GM15510 (cell line): Measurements from ENCODE around the gene EDA2R.

Experiments used
- POLR2A ChIP-seq: IDR thresholded peaks from 3 replicates; pipeline ENCODE4 v1.6.1; 2011; ENCODE audit warnings: borderline replicate concordance; ENCODE audit not compliant: insufficient read length; ENCODE audit errors: extremely low read depth

EDA2R gene, protein sequence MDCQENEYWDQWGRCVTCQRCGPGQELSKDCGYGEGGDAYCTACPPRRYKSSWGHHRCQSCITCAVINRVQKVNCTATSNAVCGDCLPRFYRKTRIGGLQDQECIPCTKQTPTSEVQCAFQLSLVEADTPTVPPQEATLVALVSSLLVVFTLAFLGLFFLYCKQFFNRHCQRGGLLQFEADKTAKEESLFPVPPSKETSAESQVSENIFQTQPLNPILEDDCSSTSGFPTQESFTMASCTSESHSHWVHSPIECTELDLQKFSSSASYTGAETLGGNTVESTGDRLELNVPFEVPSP

DNA sequence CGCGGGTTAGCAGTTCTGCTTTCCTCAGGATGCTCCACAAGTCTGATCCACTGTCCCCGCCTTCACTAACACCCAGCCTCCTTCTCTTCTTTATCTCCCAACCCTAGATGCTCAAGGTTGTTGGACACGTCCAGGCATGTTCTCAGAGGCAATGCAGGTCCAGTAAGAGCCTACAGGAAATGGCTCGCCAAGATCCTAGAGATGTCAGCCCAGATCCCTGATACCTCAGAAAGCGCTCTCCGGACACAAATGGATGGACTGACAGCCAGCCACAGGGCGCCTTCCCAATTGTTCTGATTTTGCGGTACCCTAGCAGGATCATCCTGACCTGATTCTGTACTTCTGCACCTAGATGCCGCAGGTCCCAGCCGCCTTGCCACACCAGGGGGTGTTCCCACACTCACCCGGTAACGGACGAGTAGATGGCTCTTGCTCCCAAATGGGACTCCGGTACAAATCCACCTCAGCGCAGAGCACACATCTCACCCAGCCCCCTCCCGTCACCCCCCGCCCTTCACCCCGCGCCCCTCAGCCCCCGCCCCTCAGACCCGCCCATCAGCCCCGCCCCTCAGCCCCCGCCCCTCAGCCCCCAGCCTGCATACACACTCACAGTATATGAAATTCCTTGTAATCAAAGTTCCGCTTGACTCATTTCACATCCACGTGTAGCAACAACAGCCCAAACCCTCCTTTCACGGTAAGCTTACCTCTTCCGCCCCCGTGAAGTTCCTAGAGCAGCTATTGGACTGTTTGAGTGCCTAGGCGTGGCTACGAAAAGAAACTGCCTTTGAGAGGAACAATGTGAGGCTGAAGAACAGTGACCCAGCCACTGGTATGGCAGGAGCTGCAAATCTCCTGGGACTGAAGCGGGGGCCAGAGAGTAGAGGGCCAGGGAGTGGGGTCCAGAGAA, at the start of gene EDA2R:
Gene EDA2R (minus strand): TSS at position 488 of the 910 bp plus-strand sequence. CDS start 23,058 bp downstream, outside the sequence.
- no peak for TF ChIP-seq POLR2A

DNA sequence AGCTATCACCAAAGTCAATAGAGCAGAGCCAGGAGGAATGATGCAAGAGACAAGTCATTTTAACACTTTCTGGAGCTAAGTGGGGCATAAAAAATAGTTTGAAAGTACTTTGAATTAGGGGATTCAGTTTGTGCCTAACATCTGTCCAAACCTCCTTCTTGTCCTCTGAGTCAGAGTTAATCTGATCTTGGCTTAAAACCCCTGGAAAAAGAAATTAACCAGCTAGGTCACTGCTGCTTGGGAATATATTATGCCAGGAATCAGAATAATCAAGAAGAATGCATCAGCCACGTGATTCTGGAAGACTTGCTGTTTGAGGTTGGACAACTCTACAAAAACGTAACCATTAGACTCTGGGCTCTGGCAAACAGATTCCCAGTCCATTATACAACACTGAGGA, 45.3 kb upstream of the EDA2R start:
- no peak for TF ChIP-seq POLR2A

DNA sequence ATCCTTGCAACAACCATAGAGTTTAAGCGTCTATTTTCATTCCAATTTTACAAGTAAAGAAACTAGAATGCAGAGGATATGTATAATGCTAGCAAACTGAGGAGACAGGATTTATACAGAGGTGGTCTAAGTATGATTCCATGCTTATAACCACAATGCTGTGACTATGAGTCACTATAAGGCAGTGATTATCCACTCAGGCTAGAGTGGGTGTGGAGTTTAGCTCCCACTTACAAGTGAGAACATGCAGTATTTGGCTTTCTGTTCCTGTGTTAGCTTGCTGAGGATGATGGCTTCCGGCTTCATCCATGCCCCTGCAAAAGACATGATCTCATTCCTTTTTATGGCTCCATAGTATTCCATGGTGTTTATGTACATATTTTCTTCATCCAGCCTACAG, 41.6 kb upstream of the EDA2R start:
- TF ChIP-seq POLR2A, result no peak

DNA sequence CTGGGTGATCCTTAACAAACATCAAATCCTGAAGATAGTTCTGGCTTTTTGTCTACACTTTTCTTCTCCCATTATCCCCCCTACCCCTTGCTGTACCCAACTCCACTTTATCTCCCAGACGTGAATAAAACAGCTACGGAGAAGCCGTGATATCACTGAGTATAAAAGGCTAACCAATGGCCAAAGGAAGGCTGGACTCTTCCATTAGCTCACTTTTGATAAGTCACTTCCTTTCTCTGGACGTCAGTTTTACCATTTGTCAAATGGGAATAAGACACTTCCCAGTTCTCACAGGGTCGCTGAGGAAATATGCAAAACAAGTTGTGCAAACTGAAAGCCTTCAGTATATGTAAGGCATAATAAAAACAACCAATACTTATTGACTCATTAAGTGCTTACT, 38.6 kb upstream of the EDA2R start:
- no peak for TF ChIP-seq POLR2A

DNA sequence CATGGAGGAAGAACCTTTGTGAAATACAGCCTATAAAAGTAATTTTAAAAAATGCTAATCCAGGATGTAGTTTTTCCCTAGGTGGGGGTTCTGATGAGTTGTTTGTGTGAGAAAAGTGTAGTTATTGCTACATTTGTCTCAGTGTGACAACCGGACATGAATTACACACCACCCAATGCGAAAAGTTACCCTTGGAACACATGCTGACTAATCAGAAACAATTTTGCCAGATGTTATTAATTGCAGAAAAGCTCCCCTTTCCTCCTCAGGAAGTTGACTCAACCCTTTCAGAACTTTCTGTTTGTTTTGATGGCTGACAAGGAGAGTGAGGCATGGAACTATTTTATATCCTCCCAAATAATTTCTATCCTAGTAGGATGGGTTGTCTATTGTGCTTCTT, 38.1 kb upstream of the EDA2R start:
- no peak for TF ChIP-seq POLR2A

DNA sequence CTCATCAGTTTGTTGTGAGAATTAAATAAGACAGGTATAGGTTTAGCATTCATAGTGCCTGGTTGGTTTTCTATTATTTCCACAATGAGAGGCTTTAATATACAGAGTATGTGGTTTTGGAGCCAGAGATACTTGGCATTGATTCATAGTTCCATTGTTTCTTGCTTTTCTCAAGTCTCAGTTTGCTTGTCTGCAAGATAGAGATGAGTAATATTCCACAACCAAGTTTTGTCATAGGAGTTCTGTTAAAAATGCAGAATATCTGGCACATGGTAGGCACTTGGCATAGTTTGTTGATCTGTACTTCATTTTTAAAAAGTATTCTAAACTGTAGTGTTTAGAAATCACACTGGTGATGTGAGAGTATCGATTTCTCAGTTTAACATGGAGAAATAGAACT, 37.5 kb upstream of the EDA2R start:
- TF ChIP-seq POLR2A, result no peak

DNA sequence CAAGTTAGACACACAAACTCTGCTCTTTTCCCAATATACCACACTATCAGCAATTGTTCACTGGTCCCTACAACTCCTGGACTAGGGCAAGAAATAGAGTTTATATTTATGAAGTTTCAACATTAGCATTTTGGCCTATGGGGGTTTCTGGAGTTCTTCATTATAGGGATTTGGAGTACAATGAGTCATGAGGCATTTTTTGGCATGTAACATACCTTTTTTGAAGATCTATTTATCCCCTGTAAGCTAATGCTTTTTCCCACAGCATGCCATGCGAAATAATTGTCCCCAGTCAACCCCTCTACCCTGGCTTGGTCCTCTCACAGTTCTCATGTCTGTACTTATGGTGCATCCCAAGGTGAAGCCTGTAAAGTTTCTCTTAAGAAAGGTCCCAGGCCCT, 36.7 kb upstream of the EDA2R start:
- TF ChIP-seq POLR2A, result no peak

DNA sequence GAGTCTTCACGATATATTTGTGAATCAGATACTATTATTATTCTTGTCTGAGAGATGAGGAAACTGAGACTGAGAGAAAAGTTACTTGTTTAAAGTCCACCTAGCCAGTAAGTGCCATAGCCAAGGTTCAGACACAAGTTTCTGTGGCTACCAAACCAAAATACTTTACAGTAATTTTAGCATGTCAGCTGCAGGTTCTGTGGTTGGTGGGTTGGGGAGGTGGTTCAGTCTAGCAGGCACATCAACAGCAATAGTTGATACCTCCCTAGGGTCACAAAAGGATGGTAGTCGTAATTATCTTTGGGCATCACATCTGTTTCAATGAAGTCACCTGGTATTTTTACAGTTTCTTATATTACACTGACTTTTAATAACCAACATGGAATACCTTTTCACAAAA, 35.6 kb upstream of the EDA2R start:
- TF ChIP-seq POLR2A, result no peak

DNA sequence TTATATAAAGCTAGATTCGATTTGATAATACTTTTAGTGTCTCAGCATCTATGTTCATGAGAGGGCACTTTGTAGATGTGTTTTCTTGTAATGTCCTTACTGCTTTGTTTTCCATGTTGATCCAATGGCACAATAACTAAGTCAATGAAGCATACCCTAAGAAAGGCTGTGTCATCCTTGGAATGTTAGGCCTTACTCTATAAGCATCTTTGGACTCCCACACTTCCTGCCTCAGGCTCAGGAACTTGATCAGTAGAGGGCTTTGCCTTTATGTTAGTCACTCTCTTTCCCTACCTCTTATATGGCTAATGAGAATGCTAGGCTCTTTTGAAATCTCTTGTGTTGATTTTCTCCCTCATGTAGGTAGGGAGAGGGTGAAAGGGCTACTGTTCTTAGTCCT, 33.2 kb upstream of the EDA2R start:
- TF ChIP-seq POLR2A, result no peak

DNA sequence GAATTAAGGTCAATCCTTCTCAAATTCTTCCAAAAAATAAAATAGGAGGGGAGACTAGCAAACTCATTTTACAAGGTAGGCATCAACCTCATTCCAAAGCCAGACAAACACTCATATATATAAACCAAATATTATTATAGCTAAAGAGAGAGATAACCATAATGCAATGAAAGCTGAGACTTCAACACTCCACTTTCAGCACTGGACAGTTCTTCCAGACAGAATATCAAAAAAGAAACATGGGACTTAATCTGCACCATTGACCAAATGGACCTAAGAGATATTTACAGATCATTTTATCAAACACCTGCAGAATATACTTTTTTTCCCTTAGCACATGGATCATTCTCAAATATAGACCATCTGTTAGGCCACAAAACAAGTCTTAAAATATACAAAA, 15.5 kb upstream of the EDA2R start:
- no peak for TF ChIP-seq POLR2A

DNA sequence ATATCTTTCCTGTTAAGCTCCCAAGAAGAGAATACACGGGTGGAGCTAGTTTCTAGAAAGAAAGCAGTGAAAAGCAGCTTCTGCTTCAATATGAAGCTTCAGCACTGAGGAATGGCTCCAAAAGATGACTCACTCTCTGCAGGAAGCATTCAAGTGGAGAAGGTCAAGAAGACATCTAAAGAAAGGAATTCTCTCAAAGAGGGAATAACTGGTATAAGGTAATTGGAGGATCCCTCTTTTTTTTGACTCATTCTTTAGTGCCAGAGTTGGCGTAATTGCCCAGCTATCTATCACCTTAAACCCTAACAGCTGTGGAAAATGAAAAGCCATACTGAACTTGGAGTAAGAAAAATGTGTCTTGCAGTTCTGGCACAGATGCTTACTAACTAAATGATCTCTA, 3.5 kb downstream of the EDA2R start:
- no peak for TF ChIP-seq POLR2A

DNA sequence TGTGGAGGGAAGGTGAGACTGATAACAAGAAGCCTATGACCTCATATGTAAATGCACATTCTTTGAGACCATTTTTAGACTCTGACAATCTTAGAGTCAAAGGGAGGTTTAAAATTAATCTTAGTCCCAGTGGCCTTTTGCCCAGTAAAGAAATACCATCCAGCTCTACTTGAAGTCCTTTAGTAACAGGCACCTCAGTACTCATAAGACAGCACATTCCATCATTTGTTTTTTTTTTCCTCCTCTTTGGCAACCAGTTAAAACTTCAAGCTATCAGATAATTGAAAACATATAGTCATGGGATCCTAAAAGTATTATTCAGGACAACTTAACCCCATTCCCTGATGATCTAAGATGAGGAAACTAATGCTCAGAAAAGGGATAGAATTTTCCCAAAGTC, 4.6 kb downstream of the EDA2R start:
- TF ChIP-seq POLR2A, result no peak

DNA sequence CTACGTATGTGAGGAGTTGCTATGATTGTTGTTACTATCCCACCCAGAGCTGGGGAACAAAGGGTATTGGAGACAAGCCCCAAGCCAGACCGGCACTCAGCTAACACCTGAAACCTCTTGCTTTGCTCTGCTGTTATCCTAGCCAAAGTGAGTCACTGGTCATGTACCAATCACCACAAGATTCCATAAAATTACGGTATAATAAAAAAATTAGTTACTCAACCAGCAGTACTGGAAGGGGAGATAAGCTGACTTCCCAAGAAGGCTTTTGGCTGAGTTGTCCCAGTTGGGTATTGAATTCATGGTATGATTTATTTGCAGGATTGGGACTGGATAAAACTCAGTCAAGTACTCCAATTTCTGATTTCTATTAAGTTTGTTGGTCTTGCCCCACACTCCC, 5.3 kb downstream of the EDA2R start:
- TF ChIP-seq POLR2A, result no peak

DNA sequence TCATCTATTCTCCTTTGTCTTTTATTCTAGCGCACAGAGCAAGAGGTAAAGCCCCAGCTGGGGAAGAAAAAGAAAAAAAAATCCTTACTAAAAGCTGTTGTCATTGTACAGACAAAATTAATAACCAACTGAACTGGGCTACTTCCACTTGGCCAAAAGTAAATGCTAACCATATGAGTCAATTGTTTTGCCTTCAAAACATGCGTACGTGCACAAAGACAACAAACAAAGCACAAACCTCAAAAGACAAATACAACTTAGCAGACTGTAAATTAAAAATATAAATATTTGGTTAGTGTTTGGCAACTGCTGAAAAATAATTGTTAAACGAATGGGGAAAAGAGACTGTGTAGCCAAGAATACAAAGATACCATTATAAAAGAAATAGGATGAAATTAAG, 5.9 kb downstream of the EDA2R start:
- TF ChIP-seq POLR2A, result no peak

DNA sequence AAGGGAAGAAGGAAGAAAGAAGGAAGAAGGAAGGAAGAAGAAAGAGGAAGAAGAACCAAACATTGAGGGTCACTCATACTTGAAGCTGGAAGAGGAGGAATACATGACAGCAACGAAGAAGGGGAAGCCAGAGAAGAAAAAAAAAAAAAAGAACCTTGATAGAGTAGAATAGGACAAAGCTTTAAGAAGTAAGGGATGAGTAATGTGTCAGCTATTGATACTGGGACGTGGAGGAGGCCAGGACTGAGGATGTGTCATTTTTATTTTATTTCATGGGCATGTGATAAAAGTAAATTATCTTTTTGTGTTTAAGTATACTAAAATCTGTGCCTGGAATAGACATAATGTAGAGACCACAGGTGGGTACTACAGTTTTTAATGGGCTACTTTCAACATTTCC, 6.4 kb downstream of the EDA2R start:
- TF ChIP-seq POLR2A, result no peak

DNA sequence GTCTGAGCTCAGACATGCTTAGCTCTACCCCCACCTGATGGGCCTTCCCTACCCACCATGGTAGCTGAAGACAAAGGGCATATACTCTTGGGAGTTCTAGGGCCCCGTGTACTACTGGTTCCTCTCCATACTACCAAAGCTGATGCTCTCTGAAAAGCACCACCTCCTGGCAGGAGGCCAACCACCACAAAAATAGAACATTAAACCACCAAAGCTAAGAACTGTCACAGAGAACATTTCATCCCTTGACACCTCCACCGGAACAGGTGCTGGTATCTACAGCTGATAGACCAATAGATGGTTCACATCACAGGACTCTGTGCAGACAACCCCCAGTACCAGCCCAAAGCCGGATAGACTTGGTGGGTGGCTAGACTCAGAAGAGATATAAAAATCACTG, 13.4 kb downstream of the EDA2R start:
- TF ChIP-seq POLR2A, result no peak
